Trophoblast cell (in vitro differentiated cells and primary cell): ENCODE measurements around the gene LINGO1.

ENCODE experiments used
- DNase-seq, 2 donors: peaks; one replicate each; pipeline ENCODE4 v3.0.0-alpha.2; 2016
- H2AFZ ChIP-seq: 2 replicates; pipeline ENCODE4 v1.6.1; 2013; ENCODE audit warnings: low read length, moderate library complexity, mild to moderate bottlenecking; ENCODE audit not compliant: insufficient read depth, poor library complexity
- H2AK5ac ChIP-seq: 2 replicates; pipeline ENCODE4 v1.6.1; 2013; ENCODE audit warnings: mild to moderate bottlenecking, low read length
- H2BK120ac ChIP-seq: 2 replicates; pipeline ENCODE4 v1.6.1; 2013; ENCODE audit warnings: low read length, mild to moderate bottlenecking, moderate library complexity; ENCODE audit not compliant: insufficient read depth, poor library complexity
- H2BK12ac ChIP-seq: 2 replicates; pipeline ENCODE4 v1.6.1; 2013; ENCODE audit warnings: mild to moderate bottlenecking, low read length, moderate library complexity
- H2BK5ac ChIP-seq: 2 replicates; pipeline ENCODE4 v1.6.1; 2013; ENCODE audit warnings: low read length, low read depth, moderate library complexity, mild to moderate bottlenecking; ENCODE audit not compliant: poor library complexity
- H3K14ac ChIP-seq: 2 replicates; pipeline ENCODE4 v1.6.1; 2013; ENCODE audit warnings: mild to moderate bottlenecking, low read length
- H3K18ac ChIP-seq: 2 replicates; pipeline ENCODE4 v1.6.1; 2013; ENCODE audit warnings: mild to moderate bottlenecking, low read length
- H3K23ac ChIP-seq: 2 replicates; pipeline ENCODE4 v1.6.1; 2013; ENCODE audit warnings: low read length
- H3K27ac ChIP-seq: 2 replicates; pipeline ENCODE4 v1.5.1; 2013; ENCODE audit warnings: low read depth, mild to moderate bottlenecking, inconsistent platforms, low read length, moderate library complexity
- H3K27me3 ChIP-seq: 2 replicates; pipeline ENCODE4 v1.6.1; 2013; ENCODE audit warnings: inconsistent platforms, mild to moderate bottlenecking, low read length, moderate library complexity; ENCODE audit not compliant: insufficient read depth
- H3K36me3 ChIP-seq, 2 experiments: 1 replicate in 1 of 2; 2 replicates in 1 of 2; pipeline ENCODE4 v1.6.1; 2013; ENCODE audit warnings: low read length in 2 of 2, mild to moderate bottlenecking in 2 of 2, moderate library complexity in 1 of 2; ENCODE audit not compliant: insufficient read depth in 2 of 2, control insufficient read depth in 1 of 2
- H3K4ac ChIP-seq: 2 replicates; pipeline ENCODE4 v1.6.1; 2013; ENCODE audit warnings: low read depth, mild to moderate bottlenecking, low read length, moderate library complexity
- H3K4me1 ChIP-seq, 2 experiments: 1 replicate in 1 of 2; 2 replicates in 1 of 2; pipeline ENCODE4 v1.6.1; 2013; ENCODE audit warnings: low read length in 2 of 2, mild to moderate bottlenecking in 2 of 2, moderate library complexity in 1 of 2; ENCODE audit not compliant: insufficient read depth in 2 of 2, control insufficient read depth in 1 of 2
- H3K4me2 ChIP-seq: 2 replicates; pipeline ENCODE4 v1.6.1; 2013; ENCODE audit warnings: inconsistent platforms, mild to moderate bottlenecking, low read length, moderate library complexity
- H3K4me3 ChIP-seq: 2 replicates; pipeline ENCODE4 v1.5.1; 2013; ENCODE audit warnings: mild to moderate bottlenecking, low read depth, low read length, inconsistent platforms
- H3K79me1 ChIP-seq: one replicate; pipeline ENCODE4 v1.6.1; 2013; ENCODE audit warnings: low read length
- H3K79me2 ChIP-seq: 2 replicates; pipeline ENCODE4 v1.6.1; 2013; ENCODE audit warnings: low read length, mild to moderate bottlenecking; ENCODE audit not compliant: control insufficient read depth, insufficient read depth, poor library complexity
- H3K9ac ChIP-seq: 2 replicates; pipeline ENCODE4 v1.6.1; 2013; ENCODE audit warnings: mild to moderate bottlenecking, low read length
- H3K9me3 ChIP-seq: 2 replicates; pipeline ENCODE4 v1.6.1; 2013; ENCODE audit warnings: low read depth, mild to moderate bottlenecking, control low read depth, inconsistent platforms, low read length; ENCODE audit not compliant: insufficient read depth
- H4K12ac ChIP-seq: 2 replicates; pipeline ENCODE4 v1.6.1; 2013; ENCODE audit warnings: low read depth, mild to moderate bottlenecking, low read length, moderate library complexity
- H4K8ac ChIP-seq: 2 replicates; pipeline ENCODE4 v1.6.1; 2013; ENCODE audit warnings: low read depth, mild to moderate bottlenecking, low read length, moderate library complexity
- H4K91ac ChIP-seq: one replicate; pipeline ENCODE4 v1.6.1; 2013; ENCODE audit warnings: low read depth, mild to moderate bottlenecking, low read length, moderate library complexity
- WGBS: extraction: QIAGEN DNeasy Blood & Tissue Kit; methylation state at CpG from one replicate; pipeline ENCODE4 v1.1.7; 2013; ENCODE audit warnings: missing lambda C conversion rate; ENCODE audit not compliant: insufficient read length, insufficient coverage; ENCODE audit errors: extremely low coverage; 5-methylcytosine and 5-hydroxymethylcytosine counted together

The LINGO1 gene

DNA sequence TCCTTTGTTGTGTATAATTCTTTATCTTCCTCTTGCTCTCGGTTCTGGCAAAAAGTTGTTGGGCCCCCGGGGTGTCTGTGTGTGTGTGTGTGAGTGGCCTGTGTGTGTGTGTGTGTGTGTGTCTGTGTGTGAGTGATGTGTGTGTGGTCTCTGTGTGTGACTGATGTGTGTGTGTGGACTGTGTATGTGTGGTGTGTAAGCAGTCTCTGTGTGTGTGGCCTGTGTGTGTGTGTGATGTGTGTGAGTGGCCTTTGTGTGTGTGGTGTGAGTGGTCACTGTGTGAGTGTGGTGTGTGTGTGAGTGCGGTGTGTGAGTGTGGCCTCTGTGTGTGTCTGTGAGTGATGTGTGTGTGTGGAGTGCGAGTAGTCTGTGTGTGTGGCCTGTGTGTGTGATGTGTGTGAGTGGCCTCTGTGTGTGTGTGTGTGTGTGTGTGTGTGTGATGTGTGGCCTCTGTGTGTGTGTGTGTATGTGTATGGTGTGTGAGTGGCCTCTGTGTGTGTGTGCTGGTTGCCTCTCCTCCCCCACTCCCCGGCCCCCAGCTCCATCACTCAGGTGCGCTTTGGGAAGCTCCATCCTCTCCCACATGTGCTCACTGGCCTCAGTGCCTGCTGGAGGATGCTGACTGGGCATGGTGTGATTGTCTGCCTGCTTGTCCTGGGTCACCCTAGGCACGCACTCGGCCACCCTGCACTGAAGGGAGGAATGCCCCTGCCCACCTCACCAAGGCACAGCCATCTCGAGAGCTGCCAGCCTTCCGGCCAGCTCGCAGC is 8.8 kb downstream of the LINGO1 start:
- Histone ChIP-seq H2AK5ac (no peak overlapping the region), H3K79me2 (peaks cover 3% of the 10 kb centered on the region), H3K4me2 (no peak overlapping the region), H3K9me3 (no peaks in the 10 kb centered on the region), H2AFZ (no peak overlapping the region), H3K4me3 (peak overlapping the region; percentile 26), H3K79me1 (peaks cover 8% of the 10 kb centered on the region), H3K4ac (no peak overlapping the region), H3K23ac (no peak overlapping the region), H3K27me3 (no peaks in the 10 kb centered on the region), H2BK120ac (no peak overlapping the region), H4K8ac (no peak overlapping the region), H2BK5ac (no peak overlapping the region), H2BK12ac (no peak overlapping the region), H3K36me3 (no peaks in the 10 kb centered on the region), H3K4me1 (peaks cover 20 to 24% of the 10 kb centered on the region in 2 experiments), H4K12ac (no peak overlapping the region), H3K18ac (no peak overlapping the region), H3K14ac (no peak overlapping the region), H3K9ac (no peak overlapping the region), H3K27ac (no peak overlapping the region), H4K91ac (no peak overlapping the region)
- no peak for DNase-seq
- no CpG with 5 or more reads among the region's 11 CpGs for WGBS

DNA sequence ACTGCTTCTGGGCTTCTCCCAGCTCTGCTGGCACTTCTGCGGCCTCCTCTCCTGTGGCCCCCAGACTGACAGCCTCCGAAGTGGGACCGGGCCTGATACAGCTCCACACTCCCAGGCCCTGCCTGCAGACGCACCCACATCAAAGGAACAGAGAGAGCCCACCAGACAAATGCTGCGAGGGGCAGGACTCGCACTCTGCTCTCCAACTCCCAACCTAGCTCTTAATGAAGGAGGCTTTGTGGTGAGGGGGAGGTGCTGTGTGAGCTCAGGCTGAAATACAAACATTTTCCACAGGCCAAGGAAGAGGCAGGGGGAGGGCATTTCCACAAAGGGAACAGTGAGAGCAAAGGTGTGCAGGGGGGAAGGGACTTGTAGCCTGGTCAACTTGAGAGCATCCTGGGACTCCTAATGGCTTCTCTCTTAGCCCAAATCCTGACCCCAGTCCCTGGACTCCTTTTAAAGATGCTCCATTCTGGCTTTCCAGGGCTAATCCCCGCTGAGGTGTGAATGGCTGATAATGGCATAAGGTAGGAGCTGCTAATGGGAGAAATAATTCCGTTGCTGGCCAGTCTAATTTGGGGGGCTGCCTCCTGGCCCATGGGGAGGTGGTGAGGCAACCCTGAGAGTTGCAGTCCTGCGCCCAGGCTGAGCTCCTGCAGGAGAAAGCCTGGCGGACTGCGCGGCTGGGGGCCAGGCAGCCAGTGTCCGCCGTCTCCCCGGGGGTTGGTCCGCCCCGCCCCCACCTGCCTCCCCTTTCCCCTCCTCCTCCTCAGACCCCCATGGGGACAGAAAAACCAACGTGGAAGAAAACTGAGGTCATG is 9.6 kb downstream of the LINGO1 start:
- no peaks in the 10 kb centered on the region for H3K27me3 ChIP-seq
- H4K12ac ChIP-seq: peak overlapping the region; percentile 12
- WGBS: no CpG with 5 or more reads among the region's 18 CpGs
- no peak overlapping the region for H3K9ac ChIP-seq
- peak overlapping the region; percentile 50 for H2AFZ ChIP-seq
- H3K79me2 ChIP-seq: peaks cover 3% of the 10 kb centered on the region
- no peaks in the 10 kb centered on the region for H3K9me3 ChIP-seq
- no peaks in the 10 kb centered on the region for H3K36me3 ChIP-seq
- peak overlapping the region; percentile 63 for H4K91ac ChIP-seq
- no peak overlapping the region for H2BK12ac ChIP-seq
- no peak overlapping the region for H3K4me3 ChIP-seq
- H3K14ac ChIP-seq: peak overlapping the region; percentile 21
- peak overlapping the region; percentile 38 for H3K27ac ChIP-seq
- H3K4me2 ChIP-seq: no peak overlapping the region
- peak overlapping the region; percentile 13 for H3K18ac ChIP-seq
- no peak overlapping the region for H2AK5ac ChIP-seq
- peak overlapping the region; percentile 14 for H2BK120ac ChIP-seq
- H2BK5ac ChIP-seq: peak overlapping the region; percentile 34
- no peak for DNase-seq
- H4K8ac ChIP-seq: peak overlapping the region; percentile 33
- H3K4me1 ChIP-seq: peaks cover 20 to 24% of the 10 kb centered on the region in 2 experiments
- H3K79me1 ChIP-seq: peaks cover 8% of the 10 kb centered on the region
- no peak overlapping the region for H3K23ac ChIP-seq
- H3K4ac ChIP-seq: no peak overlapping the region

DNA sequence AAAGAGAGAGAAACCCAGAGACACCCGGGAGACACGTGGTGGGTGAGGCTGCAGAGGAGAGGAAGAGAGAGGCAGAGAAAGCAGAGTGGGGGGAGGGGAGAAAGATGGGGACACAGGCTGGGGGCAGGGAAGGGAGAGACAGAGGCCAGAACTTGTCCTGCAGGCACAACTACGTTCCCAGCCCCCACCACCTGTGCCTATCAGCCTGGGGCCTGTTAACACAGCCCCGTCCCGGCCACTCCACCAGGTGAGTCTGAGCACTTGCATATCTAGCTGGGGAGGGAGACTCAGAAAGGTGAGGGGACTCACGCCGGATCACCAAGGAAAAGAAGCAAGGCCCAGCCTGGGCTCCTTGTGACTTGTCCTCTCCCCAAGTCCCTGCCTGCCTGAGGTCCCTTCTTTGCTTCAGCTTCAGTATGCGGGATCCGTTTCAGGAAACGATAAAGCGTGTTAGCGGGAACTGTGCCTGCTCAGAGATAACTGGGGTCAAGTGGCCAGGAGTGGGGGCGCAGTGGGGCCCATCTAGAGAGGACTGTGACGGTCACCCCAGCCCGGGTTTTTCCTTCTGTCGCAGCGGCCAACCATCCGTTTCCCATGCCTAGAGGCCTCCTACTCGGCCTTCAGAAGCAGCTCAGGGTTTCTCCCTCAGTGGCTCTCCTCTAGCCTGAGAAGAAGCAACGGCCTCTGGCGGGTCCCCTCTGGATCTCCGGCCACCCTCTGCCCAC is 10.3 kb downstream of the LINGO1 start:
- Histone ChIP-seq H3K9me3 (no peaks in the 10 kb centered on the region), H2BK120ac (peak overlapping the region; percentile 14), H3K4me3 (no peak overlapping the region), H2AK5ac (no peak overlapping the region), H3K18ac (peak overlapping the region; percentile 13), H2BK5ac (peak overlapping the region; percentile 34), H4K91ac (peak overlapping the region; percentile 63), H2BK12ac (no peak overlapping the region), H3K14ac (peak overlapping the region; percentile 14), H4K12ac (peak overlapping the region; percentile 12), H3K79me1 (peaks cover 8% of the 10 kb centered on the region), H3K4me2 (peak overlapping the region; percentile 15), H3K27ac (peak overlapping the region; percentile 38), H3K27me3 (no peaks in the 10 kb centered on the region), H3K36me3 (no peaks in the 10 kb centered on the region), H3K4me1 (peaks cover 20 to 24% of the 10 kb centered on the region in 2 experiments), H2AFZ (peak overlapping the region; percentile 50), H3K4ac (no peak overlapping the region), H3K79me2 (peaks cover 3% of the 10 kb centered on the region), H3K23ac (no peak overlapping the region), H4K8ac (peak overlapping the region; percentile 33), H3K9ac (no peak overlapping the region)
- whole genome bisulfite sequencing: no CpG with 5 or more reads among the region's 22 CpGs
- no peak for DNase-seq

DNA sequence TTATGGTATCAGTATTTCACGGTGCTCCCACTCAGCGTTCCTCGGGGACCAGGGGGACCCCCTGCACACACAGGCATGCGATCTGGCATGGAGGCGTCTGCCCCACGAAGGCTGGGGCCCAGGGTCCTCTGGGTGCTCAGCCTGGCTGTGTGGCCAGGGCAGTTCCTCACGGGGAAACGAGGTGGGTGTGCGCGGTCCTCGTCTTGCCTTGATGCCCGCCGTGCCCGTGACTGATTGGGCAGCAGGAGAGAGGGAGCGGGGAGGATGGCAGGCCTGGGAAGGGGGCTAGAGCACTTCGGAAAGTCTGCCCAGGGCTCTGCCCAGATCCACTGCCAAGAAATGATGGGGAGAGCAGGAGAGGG is 10.9 kb downstream of the LINGO1 start:
- H3K27me3 ChIP-seq: no peaks in the 10 kb centered on the region
- H3K4me2 ChIP-seq: no peak overlapping the region
- no peak overlapping the region for H3K4me3 ChIP-seq
- peaks cover 8% of the 10 kb centered on the region for H3K79me1 ChIP-seq
- no peak overlapping the region for H3K23ac ChIP-seq
- peak overlapping the region; percentile 21 for H2BK12ac ChIP-seq
- H2BK120ac ChIP-seq: peak overlapping the region; percentile 23
- H3K4me1 ChIP-seq: peaks cover 20 to 24% of the 10 kb centered on the region in 2 experiments
- no peak overlapping the region for H3K4ac ChIP-seq
- H2AK5ac ChIP-seq: no peak overlapping the region
- no peak overlapping the region for H4K12ac ChIP-seq
- no peaks in the 10 kb centered on the region for H3K9me3 ChIP-seq
- H4K8ac ChIP-seq: peak overlapping the region; percentile 5
- DNase-seq: no peak
- peak overlapping the region; percentile 10 for H2BK5ac ChIP-seq
- peak overlapping the region; percentile 66 for H2AFZ ChIP-seq
- no peak overlapping the region for H3K27ac ChIP-seq
- peak overlapping the region; percentile 62 for H3K18ac ChIP-seq
- H3K9ac ChIP-seq: no peak overlapping the region
- no peaks in the 10 kb centered on the region for H3K36me3 ChIP-seq
- peaks cover 3% of the 10 kb centered on the region for H3K79me2 ChIP-seq
- peak overlapping the region; percentile 21 for H3K14ac ChIP-seq
- H4K91ac ChIP-seq: peak overlapping the region; percentile 62
- WGBS: no CpG with 5 or more reads among the region's 16 CpGs
